Measurements from ENCODE around the gene SMARCC1.
"Not testable (repeated sequence)": the region's sequence is repeated elsewhere in the genome, so short reads cannot be mapped to it uniquely, and the experiment has no call there.

The SMARCC1 gene

GRCh38 chr3:47766186-47766585 lies 15.5 kb downstream of the SMARCC1 start:
- H3K4me3 ChIP-seq (ENCODE audit: low read depth, low read length), result no peak overlapping the region
- no peak for DNase-seq (ENCODE audit: low read depth)
- TF ChIP-seq, protein P1, sequence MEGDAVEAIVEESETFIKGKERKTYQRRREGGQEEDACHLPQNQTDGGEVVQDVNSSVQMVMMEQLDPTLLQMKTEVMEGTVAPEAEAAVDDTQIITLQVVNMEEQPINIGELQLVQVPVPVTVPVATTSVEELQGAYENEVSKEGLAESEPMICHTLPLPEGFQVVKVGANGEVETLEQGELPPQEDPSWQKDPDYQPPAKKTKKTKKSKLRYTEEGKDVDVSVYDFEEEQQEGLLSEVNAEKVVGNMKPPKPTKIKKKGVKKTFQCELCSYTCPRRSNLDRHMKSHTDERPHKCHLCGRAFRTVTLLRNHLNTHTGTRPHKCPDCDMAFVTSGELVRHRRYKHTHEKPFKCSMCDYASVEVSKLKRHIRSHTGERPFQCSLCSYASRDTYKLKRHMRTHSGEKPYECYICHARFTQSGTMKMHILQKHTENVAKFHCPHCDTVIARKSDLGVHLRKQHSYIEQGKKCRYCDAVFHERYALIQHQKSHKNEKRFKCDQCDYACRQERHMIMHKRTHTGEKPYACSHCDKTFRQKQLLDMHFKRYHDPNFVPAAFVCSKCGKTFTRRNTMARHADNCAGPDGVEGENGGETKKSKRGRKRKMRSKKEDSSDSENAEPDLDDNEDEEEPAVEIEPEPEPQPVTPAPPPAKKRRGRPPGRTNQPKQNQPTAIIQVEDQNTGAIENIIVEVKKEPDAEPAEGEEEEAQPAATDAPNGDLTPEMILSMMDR (conservative IDR thresholded peaks at IDR 0.05; ENCODE audit: low read depth, low read length), result no peak

DNA sequence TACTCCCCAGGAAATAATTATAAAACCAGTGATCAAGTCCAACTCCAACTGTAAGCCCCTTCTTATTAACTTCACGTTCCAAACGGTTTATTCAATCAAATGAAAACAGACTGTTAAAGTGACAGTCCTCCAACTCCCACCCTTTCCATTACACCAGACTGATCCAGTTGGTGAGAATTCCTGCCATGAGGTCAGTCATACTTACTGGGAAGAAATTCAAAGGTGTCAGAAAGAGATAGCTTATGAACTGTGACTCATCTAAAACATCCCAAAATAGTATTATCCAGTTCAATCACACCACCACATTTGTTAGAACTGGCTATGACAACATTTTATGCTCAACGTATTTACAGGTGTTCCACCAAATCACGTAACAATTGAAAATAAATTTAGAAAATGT lies 19.5 kb downstream of the SMARCC1 start:
- DNase-seq (ENCODE audit: low read depth), result no peak
- H3K4me3 ChIP-seq (ENCODE audit: low read depth, low read length), result no peak overlapping the region
- TF ChIP-seq, protein P1 (conservative IDR thresholded peaks at IDR 0.05; ENCODE audit: low read depth, low read length), result no peak

- H3K4me3 ChIP-seq (ENCODE audit: low read depth, low read length), result no peak overlapping the region
- TF ChIP-seq, protein P1 (conservative IDR thresholded peaks at IDR 0.05; ENCODE audit: low read depth, low read length), result no peak
- no peak for DNase-seq (ENCODE audit: low read depth)
These were observed 20.6 kb downstream of the SMARCC1 start for GRCh38 chr3:47761046-47761445.

- not testable (repeated sequence) for H3K4me3 ChIP-seq (ENCODE audit: low read depth, low read length); DNase-seq (ENCODE audit: low read depth)
These were observed 21.5 kb downstream of the SMARCC1 start for GRCh38 chr3:47760207-47760606.

- H3K4me3 ChIP-seq (ENCODE audit: low read depth, low read length), result no peak overlapping the region
These were observed 23.2 kb downstream of the SMARCC1 start for GRCh38 chr3:47758261-47759025.

DNA sequence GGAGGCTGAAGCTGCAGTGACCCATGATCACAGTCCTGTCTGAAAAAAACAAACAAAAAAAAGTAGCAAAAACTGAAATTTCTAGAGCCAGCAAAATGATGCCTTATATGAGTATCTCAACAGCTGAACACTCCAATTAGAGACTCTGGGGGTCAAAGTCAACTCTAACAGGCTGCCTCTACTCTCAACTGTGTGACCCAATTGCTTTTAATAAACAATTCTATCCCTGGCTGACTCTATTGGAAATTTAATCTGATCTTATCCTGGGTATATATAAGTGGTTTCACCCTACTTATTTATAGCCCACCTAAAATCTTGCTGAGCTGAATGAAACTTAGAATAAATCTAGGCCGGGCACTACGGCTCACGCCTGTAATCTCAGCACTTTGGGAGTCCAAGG lies 29.0 kb downstream of the SMARCC1 start:
- no peak overlapping the region for H3K4me3 ChIP-seq (ENCODE audit: low read depth, low read length)
- TF ChIP-seq, protein P1 (conservative IDR thresholded peaks at IDR 0.05; ENCODE audit: low read depth, low read length), result no peak
- DNase-seq (ENCODE audit: low read depth), result no peak

More at GRCh38 chr3:47758261-47759025, 23.2 kb downstream of the SMARCC1 start:
- no peak for DNase-seq (ENCODE audit: low read depth)
- TF ChIP-seq, protein P1 (conservative IDR thresholded peaks at IDR 0.05; ENCODE audit: low read depth, low read length), result no peak

GRCh38 chr3:47750811-47751354 lies 30.8 kb downstream of the SMARCC1 start:
- DNase-seq (ENCODE audit: low read depth); H3K4me3 ChIP-seq (ENCODE audit: low read depth, low read length): not testable (repeated sequence)

- H3K4me3 ChIP-seq (ENCODE audit: low read depth, low read length), result no peak overlapping the region
- DNase-seq (ENCODE audit: low read depth), result no peak
- TF ChIP-seq, protein P1 (conservative IDR thresholded peaks at IDR 0.05; ENCODE audit: low read depth, low read length), result no peak
These were observed 34.1 kb downstream of the SMARCC1 start for GRCh38 chr3:47747558-47747957.

All from choroid plexus epithelial cell (primary cell).